Upper lobe of left lung (tissue), 4 donors: ENCODE measurements around the gene ACTR2.

ENCODE experiments used
- CTCF ChIP-seq, 6 experiments: fragments of 450-650 bp in 4 of 6; fragments of 200-600 bp in 2 of 6; sonication (generic) in 2 of 6; IDR thresholded peaks; one replicate each; pipeline ENCODE4 v1.5.1; 2016 to 2019; ENCODE audit warnings: antibody characterized with exemption in 6 of 6
- EP300 ChIP-seq, 4 donors: sonication (generic); formaldehyde crosslinking; IDR thresholded peaks; one replicate each; pipeline ENCODE4 v1.5.1; 2017; ENCODE audit warnings: antibody characterized with exemption in 4 of 4, control low read depth in 2 of 4
- POLR2A ChIP-seq, 4 donors: fragments of 450-650 bp; IDR thresholded peaks; one replicate each; pipeline ENCODE4 v1.5.1; 2016 to 2017; ENCODE audit warnings: antibody characterized with exemption in 4 of 4, mild to moderate bottlenecking in 2 of 4
- POLR2AphosphoS5 ChIP-seq, 2 donors: sonication (generic); formaldehyde crosslinking; IDR thresholded peaks; one replicate each; pipeline ENCODE4 v1.5.1; 2017; ENCODE audit warnings: antibody characterized with exemption in 2 of 2

GRCh38 chr2:65204461-65205210, 23.0 kb upstream of the ACTR2 start:
- no peak for TF ChIP-seq CTCF (IDR thresholded peaks at IDR 0.05)
- no peak for TF ChIP-seq POLR2AphosphoS5 (IDR thresholded peaks at IDR 0.05)
- TF ChIP-seq EP300 (IDR thresholded peaks at IDR 0.05) = no peak
- TF ChIP-seq POLR2A (IDR thresholded peaks at IDR 0.05) = no peak
